Sciatic nerve (tissue), 2 donors: ENCODE results near the gene APCDD1. TPM values are rescaled to one million over a fixed set of nuclear protein-coding genes. Genes with fewer than 3 reads are reported as not detected.
"Not testable (repeated sequence)": the region's sequence is repeated elsewhere in the genome, so short reads cannot be mapped to it uniquely, and the experiment has no call there.

Experiments used
- ATAC-seq: fragments of 200-7000 bp; cut with Tn5 transposase; one replicate; pipeline ENCODE4 v1.9.1; 2020; ENCODE audit warnings: mild to moderate bottlenecking, moderate library complexity
- DNase-seq: peaks from one replicate; pipeline ENCODE4 v3.0.0-alpha.2; 2020; ENCODE audit warnings: low spot score
- intact Hi-C: fragments of 100-400 bp; cut with DNase I; formaldehyde crosslinking; loops from one replicate; pipeline ENCODE4 v1.14.2; 2022
- total RNA-seq: library from RNA; stranded (reverse); fragmentation: NEBNext Ultra II Directional; extraction: Animal tissue kit (Norgen Biotek cat#: 25700); gene quantifications from one replicate; pipeline ENCODE4 v1.2.1, GENCODE V29; 2021
- donor health status: DM: no; HTN: no; CAD: no.
- donor health status: DM: no; HTN: no; CAD: no.

Gene APCDD1
- total RNA-seq, 1 donor from 2014 or later = 43.1 TPM

DNA sequence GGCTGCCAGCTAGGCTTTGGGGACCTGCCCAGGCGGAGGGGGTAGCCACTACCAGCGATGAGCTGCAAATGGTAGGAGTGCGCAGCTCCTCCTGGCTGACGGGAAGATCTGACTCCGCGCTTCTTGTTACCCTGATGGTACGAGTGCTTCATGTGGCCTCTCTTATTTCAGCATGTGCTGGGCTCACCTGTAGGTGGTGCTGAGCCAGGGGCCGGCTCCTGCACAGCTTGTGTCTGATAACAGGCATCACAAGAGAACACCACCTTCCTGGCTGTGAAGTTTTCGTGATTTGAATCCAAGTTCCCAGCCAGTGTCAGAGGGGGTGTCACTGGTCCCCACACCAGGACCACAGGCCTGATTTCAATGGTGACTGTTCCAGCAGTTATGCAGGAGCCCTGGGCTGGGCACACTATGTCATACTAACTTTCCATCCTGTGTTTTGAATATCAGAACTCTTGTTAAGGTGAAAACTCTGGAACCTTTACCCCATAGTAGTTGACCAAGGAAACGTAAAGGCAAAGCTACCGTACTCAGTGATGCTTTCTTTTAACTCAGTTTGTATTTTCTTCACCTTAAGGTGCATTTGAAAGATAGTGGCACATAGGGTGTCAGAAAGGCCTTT, 28.0 kb downstream of the APCDD1 start:
- no peak for ATAC-seq
- DNase-seq = no peak
- intact Hi-C loops = no loop called here

DNA sequence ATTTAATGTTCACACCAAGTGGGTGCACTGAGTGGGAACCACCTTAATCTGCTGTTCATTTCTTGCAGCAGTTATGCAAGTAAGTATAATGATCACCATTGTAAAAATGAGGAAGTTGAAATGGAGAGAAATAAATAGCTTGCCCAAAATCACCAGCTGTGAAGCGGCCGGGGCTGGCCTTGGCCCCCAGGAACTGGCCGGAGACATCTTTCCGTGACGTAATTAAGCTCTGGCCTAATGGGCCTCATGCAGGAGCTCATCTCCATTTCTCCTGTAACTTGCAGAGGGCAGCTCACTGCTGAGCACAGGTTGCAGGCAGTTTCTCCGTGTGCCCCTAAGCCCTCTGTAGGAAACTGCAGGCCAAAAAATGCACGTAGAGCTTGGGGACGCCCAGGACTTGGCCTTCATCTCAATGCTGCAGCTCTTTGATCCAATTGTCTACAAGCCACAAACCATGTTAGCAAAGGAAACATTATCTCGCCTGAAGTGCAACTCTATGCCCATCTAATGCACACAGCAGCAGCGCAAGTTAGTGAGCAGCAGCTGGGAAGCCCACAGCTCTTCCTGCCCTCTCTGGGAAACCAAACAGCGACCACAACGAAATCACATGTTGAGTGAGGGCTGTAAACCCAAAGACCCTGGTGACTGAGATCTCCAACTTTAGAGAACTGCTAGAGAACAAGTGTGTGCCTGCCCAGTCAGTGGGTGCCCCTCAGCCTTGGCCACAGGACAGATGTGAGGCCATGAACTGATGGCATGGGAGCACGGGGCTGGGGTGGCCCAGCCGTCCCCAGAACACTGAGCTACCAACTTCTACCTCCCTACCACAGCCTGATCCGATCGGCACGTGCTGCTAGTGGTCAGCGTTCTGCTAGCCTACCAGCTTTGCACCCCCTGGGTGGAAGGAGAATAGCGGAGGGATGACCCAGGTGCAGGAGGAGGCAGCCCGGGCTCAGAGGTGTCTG, 28.8 kb downstream of the APCDD1 start:
- DNase-seq (no peak), ATAC-seq (peak; percentile 91)
- intact Hi-C loops = no loop called here

DNA sequence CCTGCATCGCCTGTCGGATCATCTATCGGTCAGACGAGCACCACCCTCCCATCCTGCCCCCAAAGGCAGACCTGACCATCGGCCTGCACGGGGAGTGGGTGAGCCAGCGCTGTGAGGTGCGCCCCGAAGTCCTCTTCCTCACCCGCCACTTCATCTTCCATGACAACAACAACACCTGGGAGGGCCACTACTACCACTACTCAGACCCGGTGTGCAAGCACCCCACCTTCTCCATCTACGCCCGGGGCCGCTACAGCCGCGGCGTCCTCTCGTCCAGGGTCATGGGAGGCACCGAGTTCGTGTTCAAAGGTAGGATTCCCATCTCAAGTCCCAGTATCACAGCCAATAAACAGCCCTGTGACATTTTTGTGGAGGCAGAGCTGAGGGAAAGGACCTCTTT, 31.0 kb downstream of the APCDD1 start:
- ATAC-seq (no peak), DNase-seq (no peak)
- intact Hi-C loops = no loop called here

DNA sequence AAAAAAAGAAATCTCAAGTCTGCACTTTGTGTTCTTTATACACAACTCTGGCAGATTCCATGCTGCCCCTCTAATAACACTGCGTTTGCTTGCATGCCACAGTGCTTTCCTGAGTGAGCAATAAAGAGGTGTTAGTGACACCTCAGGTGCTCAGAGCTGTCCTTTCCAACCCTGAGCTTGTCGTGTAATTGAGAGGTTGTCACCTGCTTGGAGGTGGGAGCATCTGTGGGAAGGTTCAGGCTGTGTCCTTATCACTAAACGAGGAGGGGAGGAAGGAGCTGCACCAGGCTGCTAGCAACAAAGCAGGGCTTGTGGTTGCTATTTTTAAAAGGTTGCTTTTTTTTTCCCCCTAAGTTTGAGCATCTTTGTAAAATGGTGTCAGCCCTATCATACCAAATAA, 31.9 kb downstream of the APCDD1 start:
- DNase-seq (no peak), ATAC-seq (no peak)
- intact Hi-C loops = no loop called here

DNA sequence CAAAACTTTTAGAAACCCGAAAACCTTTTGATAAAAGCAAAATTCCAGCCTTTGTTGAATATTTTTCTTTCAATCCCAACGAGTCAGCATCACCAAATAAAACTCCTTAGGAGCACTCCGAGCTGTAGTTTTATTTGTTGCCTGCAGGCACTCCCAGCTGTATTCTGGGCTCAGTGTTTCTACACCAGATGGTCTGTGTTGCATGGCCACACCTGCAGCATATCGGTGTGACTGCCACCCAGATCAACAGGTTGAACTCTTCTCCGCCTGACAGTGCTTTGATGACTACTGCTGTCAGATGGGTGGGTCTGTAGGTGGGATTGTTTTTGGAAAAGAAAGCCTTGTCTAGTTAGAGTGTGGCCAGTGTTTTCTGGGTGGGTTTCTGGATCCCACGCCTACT, 32.7 kb downstream of the APCDD1 start:
- DNase-seq (no peak), ATAC-seq (no peak)
- intact Hi-C loops = no loop called here

DNA sequence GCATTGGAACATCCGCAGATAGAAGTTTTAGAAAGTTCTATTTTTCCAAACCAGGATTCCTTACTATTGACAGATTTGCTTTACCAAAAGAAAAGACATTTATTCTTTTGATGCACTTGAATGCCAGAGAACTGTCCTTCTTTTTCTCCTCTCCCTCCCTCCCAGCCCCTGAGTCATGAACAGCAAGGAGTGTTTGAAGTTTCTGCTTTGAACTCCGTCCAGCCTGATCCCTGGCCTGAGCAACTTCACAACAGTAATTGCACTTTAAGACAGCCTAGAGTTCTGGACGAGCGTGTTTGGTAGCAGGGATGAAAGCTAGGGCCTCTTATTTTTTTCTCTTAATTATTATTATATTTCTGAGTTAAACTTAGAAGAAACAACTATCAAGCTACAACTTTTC, 33.6 kb downstream of the APCDD1 start:
- DNase-seq = no peak
- ATAC-seq = no peak
- intact Hi-C loops = no loop called here

DNA sequence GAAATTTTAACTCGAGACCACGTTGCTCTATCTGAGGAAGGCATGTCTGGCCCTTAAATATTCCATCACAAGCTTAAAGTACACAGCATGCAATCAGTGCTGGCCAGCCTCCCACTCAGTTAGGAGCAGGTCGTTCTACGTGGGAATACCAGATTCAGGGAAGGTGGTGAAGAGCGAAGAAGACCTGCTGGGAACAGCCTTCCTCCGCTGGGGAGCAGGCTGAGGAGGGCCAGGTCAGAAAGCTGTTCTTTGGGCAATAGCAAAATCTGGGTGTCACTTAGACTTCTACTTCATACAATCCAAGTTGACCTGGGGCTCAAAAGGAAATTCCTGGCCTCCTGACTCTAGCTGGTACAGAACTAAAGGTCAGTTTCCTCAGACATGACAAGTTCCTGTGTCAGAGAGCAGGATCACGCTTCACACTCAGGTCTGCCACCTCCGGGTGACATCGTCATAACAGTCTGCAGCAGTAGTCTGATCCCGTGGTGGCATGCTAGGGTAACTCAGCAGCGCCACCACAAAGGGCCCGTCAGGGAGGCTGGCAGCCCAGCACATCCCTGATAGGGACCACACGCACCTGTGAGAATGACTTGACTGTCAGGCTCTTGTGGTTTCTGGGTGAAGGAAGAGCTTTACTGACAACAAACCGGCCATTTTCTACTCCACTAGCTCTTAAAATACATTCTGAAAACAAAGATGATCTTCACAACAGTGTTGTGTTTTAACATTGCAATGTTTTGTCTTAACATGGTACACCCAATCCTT, 36.1 kb downstream of the APCDD1 start:
- DNase-seq (no peak), ATAC-seq (no peak)
- intact Hi-C loops = no loop called here

DNA sequence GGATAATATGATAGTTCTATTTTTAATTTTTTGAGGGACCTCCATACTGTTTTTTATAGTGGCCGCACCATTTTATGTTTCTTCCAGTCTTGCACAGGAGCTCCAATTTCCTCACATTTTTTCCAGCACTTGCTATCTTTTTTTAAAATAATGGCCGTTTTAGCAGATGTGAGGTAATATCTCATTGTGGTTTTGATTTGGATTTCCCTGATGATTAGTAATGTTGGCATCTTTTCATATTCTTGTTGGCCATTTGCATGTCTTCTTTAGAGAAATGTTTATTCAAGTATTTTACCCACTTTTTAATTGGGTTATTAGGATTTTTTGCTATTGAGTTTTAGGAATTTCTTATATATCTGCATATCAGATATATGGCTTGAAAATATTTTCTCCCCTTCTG, 41.5 kb downstream of the APCDD1 start:
- intact Hi-C loops = no loop called here
- no peak for DNase-seq
- no peak for ATAC-seq

DNA sequence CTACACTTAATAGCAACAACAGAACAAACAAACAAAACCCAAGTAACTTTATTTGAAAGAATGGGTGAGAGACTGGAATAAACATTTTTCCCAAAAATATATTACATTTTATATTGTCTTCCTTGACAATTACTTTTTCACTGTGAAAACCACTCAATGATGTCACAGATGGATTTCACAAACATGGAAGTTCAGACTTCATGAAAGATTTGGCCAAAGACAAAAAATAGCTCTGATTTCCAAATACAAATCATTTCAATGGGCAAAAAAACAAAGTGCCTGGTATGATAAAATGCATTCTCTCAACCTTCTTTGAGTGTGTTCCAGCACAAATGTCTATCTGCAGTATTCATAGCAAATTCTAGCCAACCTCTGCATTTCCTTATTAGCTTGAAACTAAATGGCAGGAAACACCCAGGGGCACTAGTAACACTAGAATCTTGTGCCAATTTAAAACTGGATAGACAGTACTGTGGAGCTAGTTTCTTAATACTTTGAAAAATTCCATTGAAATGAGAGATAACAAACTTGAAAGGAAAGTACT, 42.8 kb downstream of the APCDD1 start:
- ATAC-seq (no peak), DNase-seq (no peak)
- intact Hi-C loops = no loop called here

DNA sequence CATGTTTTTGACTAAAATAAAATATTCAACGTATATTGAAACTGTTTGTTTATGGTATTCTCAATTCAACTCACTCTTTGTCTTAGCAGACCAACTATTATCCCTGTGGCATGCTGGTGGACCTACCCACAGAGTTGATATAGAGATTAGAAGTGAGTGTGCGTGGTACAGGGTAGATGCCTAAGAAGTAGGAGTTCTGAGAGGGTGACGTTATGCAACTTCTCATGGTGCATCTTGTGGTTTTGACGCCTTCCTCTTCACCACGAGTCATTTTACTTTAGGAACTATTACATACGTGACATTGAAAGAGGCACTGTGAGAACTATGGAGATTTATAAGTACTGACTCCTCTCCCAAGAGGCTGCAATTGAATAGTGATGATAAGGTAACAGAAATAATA, 44.8 kb downstream of the APCDD1 start:
- no peak for DNase-seq
- no peak for ATAC-seq
- intact Hi-C loops = no loop called here

DNA sequence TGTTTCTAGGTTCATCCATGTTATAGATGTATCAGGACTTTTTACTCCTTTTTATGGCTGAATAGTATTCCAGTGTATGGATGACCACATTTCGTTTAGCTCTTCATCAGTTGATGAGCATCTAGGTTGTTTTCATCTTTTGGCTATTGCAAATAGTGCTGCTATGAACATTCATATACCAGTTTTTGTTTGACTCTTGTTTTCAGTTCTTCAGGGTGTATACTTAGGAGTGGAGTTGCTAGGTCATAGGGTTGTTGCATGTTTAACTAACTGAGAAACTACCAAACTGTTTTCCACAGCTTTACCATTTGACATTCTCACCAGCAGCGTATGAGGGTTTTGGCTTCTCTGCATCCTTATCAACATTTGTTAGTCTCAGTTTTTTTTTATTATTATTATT, 45.6 kb downstream of the APCDD1 start:
- DNase-seq (no peak), ATAC-seq (no peak)
- intact Hi-C loops = no loop called here

DNA sequence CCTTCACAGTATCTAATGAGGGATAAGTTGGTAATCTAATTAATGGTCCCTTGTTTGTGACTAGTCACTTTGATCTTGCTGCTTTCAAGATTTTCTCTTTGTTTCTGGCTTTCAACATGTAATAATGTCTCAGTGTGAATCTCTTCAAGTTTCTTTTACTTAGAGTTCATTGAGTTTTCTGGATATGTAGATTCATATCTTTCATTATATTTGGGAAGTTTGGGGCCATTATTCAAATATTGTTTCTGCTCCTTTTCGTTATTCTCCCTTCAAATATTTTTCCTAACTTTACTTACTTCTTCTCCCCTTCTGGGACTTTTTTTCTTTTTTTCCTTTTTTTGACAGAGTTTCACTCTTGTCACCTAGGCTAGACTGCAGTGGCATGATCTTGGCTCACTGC, 50.3 kb downstream of the APCDD1 start:
- DNase-seq (no peak), ATAC-seq (no peak)
- intact Hi-C loops = no loop called here

DNA sequence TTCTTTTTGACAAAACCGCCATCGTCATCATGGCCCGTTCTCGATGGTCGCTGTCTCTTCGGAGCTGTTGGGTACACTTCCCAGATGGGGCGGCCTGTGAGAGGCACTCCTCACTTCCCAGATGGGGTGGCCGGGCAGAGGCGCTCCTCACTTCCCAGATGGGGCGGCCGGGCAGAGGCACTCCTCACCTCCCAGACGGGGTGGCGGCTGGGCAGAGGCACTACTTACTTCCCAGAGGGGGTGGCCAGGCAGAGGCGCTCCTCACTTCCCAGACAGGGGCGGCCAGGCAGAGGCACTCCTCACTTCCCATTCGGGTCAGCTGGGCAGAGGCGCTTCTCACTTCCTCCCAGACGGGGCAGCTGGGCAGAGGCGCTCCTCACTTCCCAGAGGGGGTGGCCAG, 51.5 kb downstream of the APCDD1 start:
- intact Hi-C loops, ATAC-seq, DNase-seq: not testable (repeated sequence)

DNA sequence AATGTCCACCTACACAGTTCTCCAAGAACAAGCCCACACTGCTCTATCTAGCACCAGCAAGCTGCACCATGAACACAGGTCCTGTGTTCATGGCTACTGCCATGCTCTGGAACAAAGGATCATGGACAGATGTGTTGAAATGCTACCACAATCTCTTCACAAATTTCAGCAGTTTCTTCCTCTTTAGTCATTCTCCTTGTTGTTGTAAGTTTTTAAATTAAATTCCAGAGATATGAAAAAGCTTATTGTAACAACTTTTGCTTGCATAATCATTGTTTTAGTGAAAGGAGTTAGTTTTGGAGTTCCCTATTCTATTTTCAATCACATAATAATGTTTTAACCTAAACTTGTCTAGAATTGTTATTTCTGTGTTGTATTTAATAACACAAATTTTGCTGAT, 54.2 kb downstream of the APCDD1 start:
- intact Hi-C loops = no loop called here
- ATAC-seq = no peak

DNA sequence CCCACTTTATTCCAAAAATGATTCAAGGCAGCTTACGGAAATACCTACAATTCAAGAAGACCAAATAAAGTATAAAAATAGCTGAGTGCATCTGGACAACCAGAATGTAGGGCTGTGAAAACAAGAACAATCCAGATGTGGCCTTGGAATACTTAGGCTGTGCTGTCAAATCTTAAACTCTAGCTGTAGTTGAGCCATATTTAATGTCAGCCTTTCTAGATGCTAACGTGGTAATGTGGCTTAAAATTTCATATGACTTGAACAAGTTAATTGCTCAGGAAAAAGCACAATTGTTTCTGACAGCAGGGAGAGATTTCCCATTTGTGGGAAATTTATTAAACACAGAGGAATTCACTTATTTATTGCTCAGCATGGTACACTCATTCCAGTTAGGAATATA, 56.8 kb downstream of the APCDD1 start:
- intact Hi-C loops = no loop called here
- ATAC-seq = no peak
- DNase-seq = no peak

More for the DNA sequence above, 54.2 kb downstream of the APCDD1 start:
- DNase-seq = no peak

DNA sequence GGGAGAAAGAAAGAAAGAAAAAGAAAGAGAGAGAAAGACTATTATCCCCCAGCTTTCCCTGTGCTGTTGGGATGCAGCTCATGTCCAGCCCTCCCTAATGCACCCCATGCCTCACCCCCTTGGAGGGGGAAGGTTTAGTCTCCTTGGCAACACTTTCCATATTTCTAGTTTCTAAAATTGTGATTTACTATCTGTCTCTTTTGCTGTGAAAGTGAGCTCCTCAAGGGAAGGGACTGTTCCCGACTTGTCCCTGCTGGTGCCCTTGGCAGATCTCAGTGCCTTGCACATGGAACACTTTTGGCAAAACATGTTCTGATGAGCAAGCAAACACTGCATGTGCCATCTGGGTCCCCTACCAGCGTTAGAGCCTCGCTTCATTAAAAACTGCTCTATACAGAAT, 59.6 kb downstream of the APCDD1 start:
- DNase-seq (no peak), ATAC-seq (peak; percentile 58)
- intact Hi-C loops = no loop called here

DNA sequence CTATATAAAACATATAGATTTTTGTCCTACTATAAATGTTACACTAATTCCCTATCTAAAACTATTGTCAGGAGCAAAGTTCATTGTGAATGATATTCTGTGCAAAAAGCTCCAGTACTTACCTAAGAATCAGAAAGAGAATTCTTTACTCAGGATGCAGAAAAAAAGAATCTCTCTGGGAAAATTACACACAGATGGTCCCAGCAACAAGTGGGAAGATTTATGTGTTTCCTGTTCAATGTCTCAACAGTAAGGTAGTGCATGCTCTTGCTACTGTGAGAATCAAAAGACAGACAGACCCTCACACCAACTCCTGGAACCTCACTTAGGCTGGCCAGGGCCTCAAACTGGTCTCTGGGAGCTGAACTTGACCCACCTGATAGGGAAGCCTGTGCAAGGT, 60.2 kb downstream of the APCDD1 start:
- no peak for ATAC-seq
- intact Hi-C loops = no loop called here
- no peak for DNase-seq

DNA sequence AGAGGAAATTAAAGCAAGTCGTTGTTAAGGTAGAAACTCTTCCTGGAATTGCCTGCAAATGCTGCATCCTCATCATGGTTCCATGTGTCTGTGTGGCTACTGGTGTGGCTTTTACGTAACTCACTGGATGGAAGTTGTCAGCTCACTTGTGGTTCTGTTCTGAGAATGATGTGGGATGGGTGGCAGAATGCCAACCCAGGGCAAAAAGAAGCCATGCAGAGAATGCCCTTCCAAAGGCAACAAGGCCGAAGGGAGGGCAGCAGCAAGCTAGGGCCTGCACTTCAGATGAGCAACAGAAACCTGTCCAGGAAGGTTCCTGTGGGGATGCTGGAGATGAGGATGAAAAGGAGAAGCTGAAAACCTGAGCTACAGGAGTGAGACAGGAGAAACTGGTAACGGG, 61.0 kb downstream of the APCDD1 start:
- ATAC-seq (no peak), DNase-seq (no peak)
- intact Hi-C loops = no loop called here

DNA sequence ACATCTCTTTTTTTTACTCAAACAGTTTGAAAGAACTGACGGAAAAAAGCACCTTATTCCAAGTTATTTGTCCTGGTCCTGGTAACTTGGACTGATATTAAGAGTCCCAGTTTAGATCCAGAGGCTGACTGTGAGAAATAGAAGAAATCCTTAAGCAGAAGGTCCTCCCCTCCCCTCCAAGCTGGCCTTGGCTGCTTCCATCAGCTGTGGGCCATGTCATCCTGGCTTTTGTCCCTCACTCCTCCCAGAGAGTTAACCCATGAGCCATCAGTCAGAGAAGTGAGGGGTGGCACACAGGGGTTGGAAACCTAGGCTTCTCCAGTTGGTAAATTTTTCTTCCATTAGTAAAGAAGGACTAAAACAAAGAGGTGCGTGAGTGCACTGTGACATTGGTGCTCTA, 61.6 kb downstream of the APCDD1 start:
- ATAC-seq = no peak
- intact Hi-C loops = no loop called here
- no peak for DNase-seq
